HG03135 (cell line): ENCODE results near the gene GRID2IP.

Experiments
- ATAC-seq: cut with Tn5 transposase; IDR thresholded peaks from one replicate; pipeline ENCODE4 v1.9.1; 2021; ENCODE audit warnings: mild to moderate bottlenecking, moderate library complexity; ENCODE audit not compliant: unreplicated experiment

GRID2IP gene

DNA sequence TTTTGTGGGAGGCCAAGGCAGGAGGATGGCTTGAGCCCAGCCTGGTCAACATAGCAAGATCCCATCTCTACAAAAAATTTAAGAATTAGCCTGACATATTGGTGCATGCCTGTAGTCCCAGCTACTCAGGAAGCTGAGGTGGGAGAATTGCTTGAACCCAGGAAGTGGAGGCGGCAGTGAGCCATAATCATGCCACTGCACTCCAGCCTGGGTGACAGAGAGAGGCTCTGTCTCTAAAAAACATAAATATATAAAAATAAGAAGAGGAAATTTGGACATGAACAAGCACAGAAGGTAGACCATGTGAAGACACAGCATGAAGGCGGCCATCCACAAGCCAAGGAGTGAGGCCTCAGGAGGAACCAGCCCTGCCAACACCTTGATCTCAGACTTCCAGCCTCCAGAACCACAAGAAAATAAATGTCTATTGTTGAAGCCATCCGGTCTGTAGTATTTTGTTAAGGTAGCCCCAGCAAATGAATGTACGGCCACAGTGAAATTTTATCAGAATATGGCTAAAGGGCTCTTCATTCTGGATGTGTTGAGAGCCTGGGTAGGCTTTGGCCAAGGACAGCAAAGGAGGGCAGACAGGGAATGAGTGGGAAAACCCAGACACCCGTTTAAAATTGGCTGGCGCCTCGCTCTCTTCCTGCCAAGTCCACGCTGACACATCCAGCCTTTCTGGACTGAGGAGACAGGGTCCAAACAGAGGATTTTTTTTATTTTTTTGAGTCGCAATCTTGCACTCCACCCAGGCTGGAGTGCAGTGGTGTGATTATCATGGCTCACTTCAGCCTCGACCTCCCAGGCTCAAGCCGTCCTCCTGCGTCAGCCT, 12.9 kb upstream of the GRID2IP start:
- no peak for ATAC-seq

DNA sequence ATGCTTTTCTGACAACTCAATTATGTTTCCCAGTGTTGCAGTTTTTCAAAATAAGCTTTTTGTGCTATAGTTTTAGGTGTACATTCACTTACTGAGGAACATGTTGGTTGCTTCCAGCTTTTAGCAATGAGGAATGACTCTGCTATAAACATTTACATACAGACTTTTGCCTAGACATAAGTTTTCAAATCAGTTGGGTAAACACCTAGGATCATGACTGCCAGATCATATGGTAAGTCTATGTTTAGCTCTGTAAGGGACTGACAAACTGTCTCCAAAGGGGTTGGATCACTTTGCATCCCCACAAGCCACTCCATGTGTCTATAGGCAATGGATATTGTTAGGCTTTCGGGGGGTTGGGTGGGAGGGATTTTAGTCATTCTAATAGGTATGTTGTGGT, 10.8 kb upstream of the GRID2IP start:
- no peak for ATAC-seq

DNA sequence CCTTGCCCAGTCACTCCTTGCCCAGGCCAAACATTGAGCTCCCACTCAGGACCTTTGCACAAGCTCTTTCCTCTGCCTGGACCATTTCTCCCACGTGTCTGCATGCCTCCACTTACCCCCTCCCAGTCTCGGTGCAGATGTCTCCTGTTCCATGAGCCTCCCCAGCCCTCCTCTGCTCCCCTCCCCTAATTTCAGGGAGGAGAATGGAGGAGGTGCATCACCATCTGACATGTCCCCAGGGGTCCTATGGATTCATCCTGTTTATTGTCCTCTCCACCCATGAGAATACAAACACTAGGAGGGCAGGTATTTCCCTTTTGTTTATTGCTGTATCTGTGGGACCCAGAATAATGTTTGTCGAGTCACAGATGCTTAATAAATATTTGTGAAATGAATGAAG, 8.6 kb upstream of the GRID2IP start:
- ATAC-seq = no peak

DNA sequence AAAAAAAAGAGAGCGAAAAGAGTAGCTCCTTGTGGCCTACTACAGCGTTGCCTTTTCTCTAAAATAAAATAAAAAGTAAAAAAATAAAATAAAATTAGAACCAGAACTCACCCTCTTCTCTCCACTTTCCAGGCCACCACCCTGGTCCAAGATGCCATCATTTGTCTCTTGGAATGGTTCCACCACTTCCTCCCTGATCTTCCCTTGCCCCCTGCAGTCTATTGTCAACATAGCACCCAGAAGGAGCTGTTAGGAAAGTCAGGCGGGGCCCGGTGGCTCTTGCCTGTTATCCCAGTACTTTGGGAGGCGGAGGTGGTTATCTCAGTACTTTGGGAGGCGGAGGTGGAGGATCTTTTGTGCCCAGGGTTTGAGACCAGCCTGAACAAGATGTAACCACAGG, 7.6 kb upstream of the GRID2IP start:
- no peak for ATAC-seq

DNA sequence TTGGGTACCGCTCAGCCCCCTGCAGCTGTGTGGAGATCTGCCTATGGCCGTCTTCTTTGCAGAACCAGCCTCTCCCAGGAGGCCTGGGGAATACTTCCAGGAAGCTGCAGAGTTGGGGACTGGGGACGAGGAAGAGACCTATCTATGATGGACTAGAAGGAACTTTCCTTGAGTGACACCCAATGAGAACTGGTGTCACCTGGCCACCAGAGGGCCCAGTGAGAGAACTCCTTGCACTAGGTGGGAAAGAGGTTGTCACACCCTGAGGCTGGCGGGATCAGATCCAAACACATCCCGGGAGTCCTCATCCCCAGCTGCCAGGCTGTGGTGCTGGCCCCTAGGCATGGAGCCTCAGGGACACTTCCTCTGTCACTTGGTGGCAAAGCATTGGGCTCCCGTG, 4.9 kb upstream of the GRID2IP start:
- no peak for ATAC-seq

- no peak for ATAC-seq
These were observed 3.6 kb upstream of the GRID2IP start for GRCh38 chr7:6554848-6555247.

DNA sequence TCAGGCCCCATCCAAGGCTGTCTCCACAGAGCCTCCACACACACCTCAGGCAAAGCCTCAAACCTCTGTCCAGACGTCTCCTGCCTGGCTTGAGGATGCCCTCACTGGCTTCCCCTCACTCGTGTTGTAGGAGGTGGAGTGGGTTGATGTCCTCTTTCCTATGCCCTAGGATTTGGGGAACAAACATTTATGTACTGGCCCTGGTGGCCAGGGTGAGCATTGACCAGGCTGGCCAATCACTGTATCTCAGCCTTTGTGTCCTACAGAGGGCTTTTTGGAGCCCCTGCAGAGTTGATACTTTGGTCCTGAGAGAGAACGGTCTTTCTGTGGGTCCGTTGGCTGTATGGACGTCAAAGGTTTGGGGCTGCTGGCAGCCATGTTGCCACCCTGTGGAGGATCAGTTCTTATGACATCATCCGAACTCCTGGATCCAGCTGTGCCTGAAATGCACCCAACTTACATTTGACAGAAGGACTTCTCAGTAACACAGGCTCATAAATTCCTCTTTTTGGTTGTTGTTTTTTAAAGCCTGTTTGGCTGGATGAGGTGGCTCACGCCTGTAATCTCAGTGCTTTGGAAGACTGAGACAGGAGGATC, 2.3 kb upstream of the GRID2IP start:
- ATAC-seq = no peak

DNA sequence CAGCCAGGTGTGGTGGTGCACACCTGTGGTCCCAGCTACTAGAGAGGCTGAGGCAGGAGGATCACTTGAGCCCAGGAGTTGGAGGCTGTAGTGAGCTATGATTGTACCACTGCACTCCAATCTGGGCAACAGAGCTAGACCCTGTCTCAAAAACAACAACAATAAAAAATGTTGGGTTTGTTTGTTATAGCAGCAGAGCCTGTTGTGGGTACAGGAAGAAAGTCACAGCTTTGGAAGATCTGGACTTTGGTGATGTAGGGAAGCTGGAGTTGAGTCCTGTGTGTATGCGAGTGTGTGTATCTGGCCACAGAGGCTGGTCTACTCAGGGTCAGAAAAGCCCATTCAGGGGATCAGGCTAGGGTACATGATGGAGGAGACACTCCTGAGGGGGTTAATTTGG, 3.9 kb downstream of the GRID2IP start:
- no peak for ATAC-seq

GRCh38 chr7:6546498-6547251, 4.6 kb downstream of the GRID2IP start:
- ATAC-seq = no peak

GRCh38 chr7:6545398-6546126, 5.7 kb downstream of the GRID2IP start:
- no peak for ATAC-seq

- no peak for ATAC-seq
These were observed 8.9 kb downstream of the GRID2IP start for GRCh38 chr7:6542368-6542767.

DNA sequence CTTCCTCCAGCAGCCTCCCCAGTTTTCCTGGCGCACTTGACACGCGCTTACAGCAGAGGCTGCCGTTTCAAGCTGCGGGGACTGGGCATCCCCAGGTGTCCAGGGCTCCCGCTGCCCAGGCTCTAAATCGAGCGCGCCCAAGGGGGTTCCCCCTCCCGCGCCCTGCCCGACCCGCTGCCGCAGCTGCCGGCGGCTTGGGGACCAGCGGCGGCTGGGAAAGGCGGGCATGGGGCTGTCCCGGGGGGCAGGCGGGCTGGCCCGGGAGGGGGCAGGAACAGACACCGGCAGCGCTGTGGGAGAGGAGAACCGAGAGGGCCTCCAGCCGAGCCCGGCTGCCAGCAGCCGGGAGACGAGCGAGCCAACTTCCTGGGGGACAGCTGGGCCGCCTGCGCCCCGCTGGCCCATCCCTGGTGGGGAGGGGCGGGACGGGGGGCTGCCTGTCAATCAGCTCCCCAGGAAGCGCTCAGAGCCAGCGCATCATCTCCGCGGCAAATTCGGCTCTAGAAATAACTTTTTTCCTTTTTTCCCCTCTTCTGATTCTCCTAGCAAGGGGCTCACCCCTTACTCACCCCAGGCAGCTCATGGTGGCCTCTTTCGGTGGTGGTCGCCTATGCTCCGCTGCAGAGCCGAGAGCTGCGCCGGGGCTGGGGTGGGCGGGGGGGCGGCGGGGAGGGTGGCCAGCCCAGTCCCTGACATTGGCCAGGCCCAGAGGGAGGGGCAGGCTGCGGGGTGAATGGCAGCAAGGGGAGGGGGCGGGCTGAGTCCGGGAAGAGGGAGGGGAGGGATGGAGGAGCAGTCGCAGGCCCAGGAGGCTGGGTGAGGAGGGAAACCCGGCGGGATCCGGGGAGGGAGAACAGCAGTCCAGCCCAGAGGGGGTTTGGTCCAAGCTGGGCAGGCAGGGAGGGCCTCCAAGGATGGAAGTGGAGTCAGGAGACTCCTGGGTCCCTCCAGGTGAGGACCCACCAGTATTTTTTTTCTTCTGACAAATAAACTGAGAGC, 14.7 kb downstream of the GRID2IP start:
- ATAC-seq = no peak

- ATAC-seq = no peak
These were observed 17.3 kb downstream of the GRID2IP start for GRCh38 chr7:6533893-6534495.

DNA sequence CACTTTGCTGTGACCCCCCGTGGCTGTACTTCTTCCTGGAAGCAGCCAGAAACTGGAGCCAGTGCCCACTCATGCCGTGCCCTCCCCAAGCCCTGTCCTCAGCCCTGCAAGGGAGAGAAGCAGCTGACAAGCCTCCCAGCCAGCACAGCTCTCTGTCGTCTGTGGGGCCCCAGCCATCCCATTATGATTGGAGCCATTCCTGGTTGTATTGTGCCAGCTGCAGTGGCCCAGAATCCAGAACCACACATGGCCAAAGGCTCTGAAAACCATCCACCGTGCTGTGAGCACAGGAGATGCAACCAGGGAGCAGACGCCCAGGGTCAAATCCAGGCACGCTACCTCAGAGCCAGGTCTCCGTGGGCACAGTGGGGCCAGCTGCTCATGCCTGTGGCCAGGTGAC, 18.7 kb downstream of the GRID2IP start:
- no peak for ATAC-seq

GRCh38 chr7:6531492-6532279, 19.6 kb downstream of the GRID2IP start:
- no peak for ATAC-seq

DNA sequence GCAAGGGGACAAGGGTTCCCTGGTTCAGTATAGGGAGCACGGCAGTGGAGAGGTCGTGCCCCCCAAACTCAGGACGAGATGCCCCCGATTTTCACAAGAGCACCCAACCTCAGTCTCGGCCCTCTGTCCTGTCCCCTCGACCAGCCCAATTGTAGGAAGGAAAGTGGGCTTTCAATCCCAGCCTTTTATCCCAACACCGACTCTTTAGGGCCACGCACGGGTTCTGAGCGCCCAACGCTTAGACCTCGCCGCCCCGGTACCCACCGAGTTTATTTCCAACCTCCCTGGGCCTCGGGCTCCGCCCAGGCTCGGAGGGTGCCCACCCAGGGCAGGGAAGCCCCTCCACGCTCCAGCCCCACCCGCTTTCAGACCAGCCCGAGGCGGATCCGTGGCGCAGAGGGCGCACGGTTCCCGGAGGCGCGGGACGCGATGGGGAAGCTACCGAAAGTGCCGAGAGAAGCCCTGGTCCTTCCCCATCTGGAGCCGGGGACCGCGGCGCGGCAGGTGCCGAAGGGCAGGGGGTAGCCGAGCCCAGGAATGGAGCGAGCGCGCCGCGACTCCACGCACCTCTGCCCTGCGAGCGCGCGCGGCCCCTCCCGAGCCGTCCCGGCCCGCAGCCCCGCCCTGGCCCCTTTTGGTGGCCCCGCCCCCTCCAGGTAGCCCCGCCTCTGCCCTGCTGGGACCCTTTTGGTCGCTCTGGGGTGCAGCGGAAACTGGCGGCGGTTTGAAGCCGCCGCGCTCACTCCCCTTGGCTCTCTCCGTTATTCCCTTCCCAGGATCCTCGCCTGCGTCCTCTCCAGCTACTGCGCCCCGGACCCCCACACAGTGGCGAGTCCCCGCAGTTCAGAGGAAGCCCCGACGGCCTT, 20.4 kb downstream of the GRID2IP start:
- no peak for ATAC-seq

DNA sequence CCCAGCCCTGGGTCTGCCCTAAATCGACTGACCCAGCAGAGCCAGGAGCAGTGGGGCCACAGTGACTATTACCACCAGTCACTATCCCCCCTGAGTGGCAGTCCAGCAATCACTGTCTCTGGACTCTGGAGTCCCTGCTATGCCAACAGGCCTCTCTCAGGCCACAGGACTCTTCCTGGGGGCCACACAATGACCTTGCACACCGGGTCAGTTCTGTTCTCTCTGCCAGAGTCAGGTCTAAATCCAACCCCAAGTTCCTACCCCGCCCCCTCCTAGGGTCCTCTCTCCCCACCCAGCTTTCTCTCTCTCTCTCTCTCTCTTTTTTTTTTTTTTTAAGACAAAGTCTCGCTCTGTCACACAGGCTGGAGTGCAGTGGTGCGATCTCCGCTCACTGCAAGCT, 21.6 kb downstream of the GRID2IP start:
- ATAC-seq = no peak
